Right lobe of liver (tissue), 4 donors: Measurements from ENCODE around the gene CST9.

Source experiments
- CTCF ChIP-seq, 4 donors: fragments of 200-600 bp in 3 of 4; fragments of 450-650 bp in 1 of 4; IDR thresholded peaks; one replicate each; pipeline versions ENCODE4 v1.5.1 to v1.8.0; 2016 to 2022; ENCODE audit warnings: antibody characterized with exemption in 4 of 4, mild to moderate bottlenecking in 2 of 4
- POLR2A ChIP-seq: fragments of 450-650 bp; IDR thresholded peaks from one replicate; pipeline ENCODE4 v1.6.1; 2017; ENCODE audit warnings: antibody characterized with exemption, mild to moderate bottlenecking
- donor health status: DM: no; HTN: no; CAD: no.
- donor health status: DM: no; HTN: no; CAD: no.
- donor health status: DM: no; HTN: yes; CAD: no.

GRCh38 chr20:23584434-23585199 lies 21.1 kb downstream of the CST9 start:
- TF ChIP-seq CTCF (IDR thresholded peaks at IDR 0.05): no peak
- no peak for TF ChIP-seq POLR2A
